Measurements from ENCODE around the gene COL4A6. TPM values are rescaled to one million over a fixed set of nuclear protein-coding genes. Genes with fewer than 3 reads are reported as not detected.
A peak's percentile ranks its signal among the peaks of the same experiment; 100 is the strongest.

COL4A6 gene
- polyA plus RNA-seq, 4 donors = 0.43 to 2.5 TPM; not detected in 2

DNA sequence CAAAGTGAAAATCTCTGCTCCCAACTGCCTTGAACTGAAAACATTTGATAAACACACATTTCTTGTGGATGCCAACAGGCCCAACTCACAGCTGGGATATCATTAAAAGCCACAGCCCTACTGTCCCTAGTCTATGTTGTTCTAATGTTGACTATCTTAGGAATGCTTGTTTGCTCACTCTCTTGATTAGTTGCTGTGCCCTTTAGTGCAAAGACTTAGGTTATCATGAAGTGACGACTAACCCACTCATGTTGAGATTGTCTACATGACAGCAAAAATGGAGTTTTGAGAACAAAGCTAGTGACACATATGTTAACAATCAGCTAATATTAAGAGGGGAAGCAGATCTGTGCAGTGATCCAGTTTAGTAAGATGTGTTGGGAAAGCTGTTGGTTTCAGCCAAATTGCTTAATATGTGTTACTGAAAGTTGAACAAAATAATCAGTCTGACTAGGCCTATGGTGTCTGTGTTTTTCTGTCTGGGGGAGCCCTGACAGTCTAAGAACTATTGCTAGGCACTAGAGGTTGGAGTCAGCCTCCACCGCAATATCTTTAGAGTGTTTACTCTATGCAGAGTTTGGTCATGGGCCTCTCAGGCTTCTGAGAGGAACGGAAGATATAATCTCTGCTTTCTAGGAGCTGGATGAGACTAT is 221.2 kb downstream of the COL4A6 start:
- H3K27me3 ChIP-seq (ENCODE audit: control insufficient read depth in 3 of 3, insufficient read depth in 3 of 3, low read length in 3 of 3) = no peaks in the 10 kb centered on the region
- no peaks in the 10 kb centered on the region for H3K9me3 ChIP-seq (ENCODE audit: control insufficient read depth in 2 of 2, insufficient read depth in 1 of 2, low read depth in 1 of 2, low read length in 1 of 2)
- no peak overlapping the region for H3K4me3 ChIP-seq (ENCODE audit: low read depth in 1 of 3, low read length in 3 of 3)
- 62 to 80% (median 64%) methylated on average over 3 of the region's 3 CpGs for WGBS, 3 donors
- no peaks in the 10 kb centered on the region for H3K36me3 ChIP-seq (ENCODE audit: control insufficient read depth in 3 of 3, insufficient read depth in 2 of 3, low read depth in 1 of 3, low read length in 3 of 3)
- no peak for DNase-seq
- H3K27ac ChIP-seq (ENCODE audit: low read depth in 1 of 3, low read length in 2 of 3) = peak overlapping the region in 1 of 3 donors; percentile 48
- H3K4me1 ChIP-seq (ENCODE audit: control insufficient read depth in 3 of 3, insufficient read depth in 2 of 3, low read depth in 1 of 3, low read length in 2 of 3) = peaks cover 0 to 46% (median 0%) of the 10 kb centered on the region in 3 donors
- FAIRE-seq = no peak

DNA sequence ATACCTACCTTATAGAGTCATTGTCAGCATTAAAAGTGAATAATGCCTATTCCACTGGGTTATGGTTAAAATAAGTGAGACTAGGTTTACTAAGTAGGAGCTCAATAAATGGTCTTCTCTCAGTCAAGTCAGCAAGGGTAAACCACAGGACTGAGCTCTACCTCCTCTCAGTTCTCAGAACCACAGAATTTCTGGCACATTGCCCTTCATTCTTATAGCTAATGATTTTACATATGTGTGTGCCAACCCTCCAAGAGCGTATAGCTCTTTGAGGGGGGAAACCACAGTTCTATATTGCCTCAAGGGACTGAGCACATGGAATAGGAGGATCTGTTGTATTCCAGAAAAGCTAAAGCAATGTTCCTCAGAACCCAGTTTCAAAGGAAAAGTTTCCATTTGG is 221.8 kb downstream of the COL4A6 start:
- no peaks in the 10 kb centered on the region for H3K36me3 ChIP-seq (ENCODE audit: control insufficient read depth in 3 of 3, insufficient read depth in 2 of 3, low read depth in 1 of 3, low read length in 3 of 3)
- no peaks in the 10 kb centered on the region for H3K27me3 ChIP-seq (ENCODE audit: control insufficient read depth in 3 of 3, insufficient read depth in 3 of 3, low read length in 3 of 3)
- peak overlapping the region in 1 of 3 donors; percentile 48 for H3K27ac ChIP-seq (ENCODE audit: low read depth in 1 of 3, low read length in 2 of 3)
- 70 to 87% (median 86%) methylated on average over 1 of the region's 1 CpG for WGBS, 3 donors
- peaks cover 0 to 52% (median 0%) of the 10 kb centered on the region in 3 donors for H3K4me1 ChIP-seq (ENCODE audit: control insufficient read depth in 3 of 3, insufficient read depth in 2 of 3, low read depth in 1 of 3, low read length in 2 of 3)
- no peak for DNase-seq
- no peaks in the 10 kb centered on the region for H3K9me3 ChIP-seq (ENCODE audit: control insufficient read depth in 2 of 2, insufficient read depth in 1 of 2, low read depth in 1 of 2, low read length in 1 of 2)
- FAIRE-seq = no peak
- no peak overlapping the region for H3K4me3 ChIP-seq (ENCODE audit: low read depth in 1 of 3, low read length in 3 of 3)

DNA sequence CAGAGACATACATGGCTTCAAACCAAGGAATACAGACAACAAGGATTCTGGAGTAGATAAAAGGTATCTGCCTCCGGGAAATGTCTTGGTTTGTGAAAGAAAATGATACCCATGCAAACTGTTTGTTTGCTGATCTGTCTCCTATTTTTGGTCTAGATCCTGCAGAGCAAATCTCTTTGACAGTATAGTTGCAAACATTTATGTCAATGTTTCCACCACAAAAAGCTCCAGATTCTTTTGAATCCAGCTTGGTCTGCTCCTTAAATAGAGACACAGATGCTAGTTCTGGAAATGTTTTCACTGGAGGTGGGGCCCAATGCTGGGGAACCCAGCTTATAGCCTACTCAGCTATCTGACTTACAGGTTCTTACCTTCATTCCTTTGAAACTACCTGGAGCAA is 226.9 kb downstream of the COL4A6 start:
- H3K27ac ChIP-seq (ENCODE audit: low read depth in 1 of 3, low read length in 2 of 3) = peak overlapping the region in 1 of 3 donors; percentile 72
- no peak overlapping the region for H3K4me3 ChIP-seq (ENCODE audit: low read depth in 1 of 3, low read length in 3 of 3)
- no peaks in the 10 kb centered on the region for H3K36me3 ChIP-seq (ENCODE audit: control insufficient read depth in 3 of 3, insufficient read depth in 2 of 3, low read depth in 1 of 3, low read length in 3 of 3)
- peaks cover 0 to 40% (median 0%) of the 10 kb centered on the region in 3 donors for H3K4me1 ChIP-seq (ENCODE audit: control insufficient read depth in 3 of 3, insufficient read depth in 2 of 3, low read depth in 1 of 3, low read length in 2 of 3)
- no peaks in the 10 kb centered on the region for H3K9me3 ChIP-seq (ENCODE audit: control insufficient read depth in 2 of 2, insufficient read depth in 1 of 2, low read depth in 1 of 2, low read length in 1 of 2)
- WGBS, 3 donors = 74 to 92% (median 86%) methylated on average over 1 of the region's 1 CpG
- H3K27me3 ChIP-seq (ENCODE audit: control insufficient read depth in 3 of 3, insufficient read depth in 3 of 3, low read length in 3 of 3) = no peaks in the 10 kb centered on the region
- FAIRE-seq (no peak), DNase-seq (no peak)

DNA sequence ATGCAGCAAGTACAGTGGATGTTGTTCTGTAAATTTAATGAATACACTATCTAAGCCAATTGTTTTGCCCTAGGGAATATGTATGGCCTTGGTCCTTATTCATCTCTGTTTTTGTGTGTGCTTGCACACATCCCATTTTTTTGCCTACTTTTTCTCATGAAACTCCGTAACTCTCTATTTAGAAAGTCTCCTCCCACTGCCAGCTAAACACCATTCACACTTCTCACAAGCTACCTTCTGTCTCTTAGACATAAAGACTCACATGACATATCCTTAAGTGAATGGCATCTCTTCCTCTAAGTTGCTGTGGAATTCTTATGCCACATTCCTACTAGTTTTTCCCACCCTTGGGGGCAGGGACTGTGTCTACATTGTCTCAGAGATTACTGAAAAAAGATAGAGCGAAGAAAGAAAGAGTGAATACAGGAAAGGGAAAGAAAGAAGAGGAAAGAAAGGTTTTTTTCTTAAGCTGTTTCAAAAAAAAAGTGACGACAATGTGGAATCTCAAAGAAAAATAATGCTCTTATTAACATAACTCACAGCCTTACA is 229.1 kb downstream of the COL4A6 start:
- Histone ChIP-seq H3K36me3 (ENCODE audit: control insufficient read depth in 3 of 3, insufficient read depth in 2 of 3, low read depth in 1 of 3, low read length in 3 of 3) (no peaks in the 10 kb centered on the region), H3K9me3 (ENCODE audit: control insufficient read depth in 2 of 2, insufficient read depth in 1 of 2, low read depth in 1 of 2, low read length in 1 of 2) (no peaks in the 10 kb centered on the region), H3K4me3 (ENCODE audit: low read depth in 1 of 3, low read length in 3 of 3) (no peak overlapping the region), H3K27ac (ENCODE audit: low read depth in 1 of 3, low read length in 2 of 3) (no peak overlapping the region), H3K4me1 (ENCODE audit: control insufficient read depth in 3 of 3, insufficient read depth in 2 of 3, low read depth in 1 of 3, low read length in 2 of 3) (peaks cover 0 to 23% (median 0%) of the 10 kb centered on the region in 3 donors), H3K27me3 (ENCODE audit: control insufficient read depth in 3 of 3, insufficient read depth in 3 of 3, low read length in 3 of 3) (peaks cover 0 to 1% (median 0%) of the 10 kb centered on the region in 3 donors)
- 77 to 94% (median 89%) methylated on average over 3 of the region's 3 CpGs for WGBS, 3 donors
- no peak for DNase-seq
- no peak for FAIRE-seq

DNA sequence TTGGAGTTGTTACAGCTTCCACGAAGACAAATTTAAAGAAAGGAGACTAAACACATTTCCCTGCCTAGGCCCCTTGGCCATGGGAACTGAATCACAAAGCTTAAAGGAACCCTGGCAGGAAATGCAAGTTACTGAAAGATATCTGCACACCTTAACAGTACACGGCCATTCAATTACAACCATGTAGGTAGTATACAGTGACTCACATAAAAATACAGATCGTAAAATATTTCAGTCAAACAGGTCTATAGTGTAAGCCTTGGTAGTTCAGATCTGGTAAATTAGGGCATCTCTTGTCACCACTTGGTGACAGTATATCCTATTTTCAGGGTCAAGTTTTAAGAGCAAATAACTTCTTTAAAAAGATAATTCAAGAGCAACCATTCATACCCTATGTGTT is 234.7 kb downstream of the COL4A6 start:
- Histone ChIP-seq H3K4me3 (ENCODE audit: low read depth in 1 of 3, low read length in 3 of 3) (no peak overlapping the region), H3K27me3 (ENCODE audit: control insufficient read depth in 3 of 3, insufficient read depth in 3 of 3, low read length in 3 of 3) (peaks cover 0 to 1% (median 0%) of the 10 kb centered on the region in 3 donors), H3K9me3 (ENCODE audit: control insufficient read depth in 2 of 2, insufficient read depth in 1 of 2, low read depth in 1 of 2, low read length in 1 of 2) (no peaks in the 10 kb centered on the region), H3K27ac (ENCODE audit: low read depth in 1 of 3, low read length in 2 of 3) (no peak overlapping the region), H3K36me3 (ENCODE audit: control insufficient read depth in 3 of 3, insufficient read depth in 2 of 3, low read depth in 1 of 3, low read length in 3 of 3) (no peaks in the 10 kb centered on the region), H3K4me1 (ENCODE audit: control insufficient read depth in 3 of 3, insufficient read depth in 2 of 3, low read depth in 1 of 3, low read length in 2 of 3) (no peaks in the 10 kb centered on the region)
- 51 to 57% (median 53%) methylated on average over 3 of the region's 3 CpGs for WGBS, 3 donors
- DNase-seq (no peak), FAIRE-seq (peak; percentile 41)

DNA sequence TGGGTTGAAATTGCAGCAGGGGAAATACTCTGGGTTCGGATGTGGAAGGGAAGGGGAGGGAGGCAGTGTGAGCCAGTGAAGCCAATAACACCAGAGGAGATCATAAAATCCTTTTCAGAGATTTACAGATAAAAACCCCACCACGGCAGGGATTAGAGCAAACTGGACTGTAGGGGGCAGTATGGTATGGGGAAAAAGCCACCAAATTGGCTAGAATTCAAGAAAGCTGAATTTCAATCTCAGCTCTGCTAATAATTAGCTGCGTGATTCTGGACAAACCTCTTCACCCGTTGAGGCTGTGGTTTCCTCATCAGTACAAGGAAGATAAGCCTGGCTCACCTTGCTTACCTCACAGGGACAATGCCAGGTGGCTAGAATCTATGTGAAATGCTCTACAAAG is 238.5 kb downstream of the COL4A6 start:
- DNase-seq (peak; percentile 51 to 67), FAIRE-seq (no peak)
- Histone ChIP-seq H3K27me3 (ENCODE audit: control insufficient read depth in 3 of 3, insufficient read depth in 3 of 3, low read length in 3 of 3) (peaks cover 0 to 1% (median 0%) of the 10 kb centered on the region in 3 donors), H3K27ac (ENCODE audit: low read depth in 1 of 3, low read length in 2 of 3) (no peak overlapping the region), H3K36me3 (ENCODE audit: control insufficient read depth in 3 of 3, insufficient read depth in 2 of 3, low read depth in 1 of 3, low read length in 3 of 3) (no peaks in the 10 kb centered on the region), H3K4me3 (ENCODE audit: low read depth in 1 of 3, low read length in 3 of 3) (no peak overlapping the region), H3K4me1 (ENCODE audit: control insufficient read depth in 3 of 3, insufficient read depth in 2 of 3, low read depth in 1 of 3, low read length in 2 of 3) (no peaks in the 10 kb centered on the region), H3K9me3 (ENCODE audit: control insufficient read depth in 2 of 2, insufficient read depth in 1 of 2, low read depth in 1 of 2, low read length in 1 of 2) (no peaks in the 10 kb centered on the region)
- 2 to 3% (median 2%) methylated on average over 4 of the region's 4 CpGs for WGBS, 3 donors

DNA sequence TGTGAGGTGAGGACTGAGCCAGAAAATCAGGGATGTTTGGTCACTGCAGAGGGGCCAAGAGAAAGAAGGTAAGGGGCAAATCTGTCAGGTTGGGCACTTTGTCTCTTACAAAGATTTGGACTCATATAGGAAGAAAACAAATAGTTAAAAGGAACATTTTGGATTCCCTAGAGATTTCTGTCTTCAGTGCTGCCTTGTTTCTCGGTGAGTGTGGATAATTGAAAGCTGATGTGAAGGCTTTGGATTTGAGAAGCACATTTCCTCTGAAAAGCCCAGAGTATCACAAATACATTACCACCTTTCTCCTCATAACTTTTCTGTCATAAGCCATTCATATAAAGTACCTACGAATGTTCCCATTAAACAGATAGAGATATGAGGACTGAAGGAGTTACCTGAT is 239.2 kb downstream of the COL4A6 start:
- Histone ChIP-seq H3K4me1 (ENCODE audit: control insufficient read depth in 3 of 3, insufficient read depth in 2 of 3, low read depth in 1 of 3, low read length in 2 of 3) (no peaks in the 10 kb centered on the region), H3K9me3 (ENCODE audit: control insufficient read depth in 2 of 2, insufficient read depth in 1 of 2, low read depth in 1 of 2, low read length in 1 of 2) (no peaks in the 10 kb centered on the region), H3K27ac (ENCODE audit: low read depth in 1 of 3, low read length in 2 of 3) (no peak overlapping the region), H3K36me3 (ENCODE audit: control insufficient read depth in 3 of 3, insufficient read depth in 2 of 3, low read depth in 1 of 3, low read length in 3 of 3) (no peaks in the 10 kb centered on the region), H3K4me3 (ENCODE audit: low read depth in 1 of 3, low read length in 3 of 3) (no peak overlapping the region), H3K27me3 (ENCODE audit: control insufficient read depth in 3 of 3, insufficient read depth in 3 of 3, low read length in 3 of 3) (no peaks in the 10 kb centered on the region)
- WGBS, 3 donors = 41 to 69% (median 56%) methylated on average over 2 of the region's 2 CpGs
- no peak for DNase-seq
- no peak for FAIRE-seq

DNA sequence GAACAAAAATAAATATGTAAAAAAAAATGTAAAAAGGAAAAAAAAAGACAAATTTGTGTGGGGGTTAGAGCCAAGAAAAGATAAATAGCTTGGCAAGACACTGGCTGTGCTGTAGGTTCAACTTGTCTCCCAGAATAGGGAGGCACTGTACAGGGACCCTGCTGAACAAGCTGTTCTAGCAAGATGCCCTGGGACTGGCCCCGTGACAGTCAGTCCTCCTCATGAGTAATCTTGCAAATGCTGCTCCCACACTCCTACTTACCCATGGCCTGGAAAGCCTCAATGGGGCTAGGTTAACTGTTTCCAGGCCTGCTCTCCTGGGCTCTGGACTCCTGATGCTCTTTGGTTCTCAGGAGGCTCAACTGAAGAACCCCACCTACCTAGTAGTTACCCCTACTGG is 239.8 kb downstream of the COL4A6 start:
- Histone ChIP-seq H3K4me3 (ENCODE audit: low read depth in 1 of 3, low read length in 3 of 3) (no peak overlapping the region), H3K9me3 (ENCODE audit: control insufficient read depth in 2 of 2, insufficient read depth in 1 of 2, low read depth in 1 of 2, low read length in 1 of 2) (no peaks in the 10 kb centered on the region), H3K27me3 (ENCODE audit: control insufficient read depth in 3 of 3, insufficient read depth in 3 of 3, low read length in 3 of 3) (no peaks in the 10 kb centered on the region), H3K27ac (ENCODE audit: low read depth in 1 of 3, low read length in 2 of 3) (no peak overlapping the region), H3K4me1 (ENCODE audit: control insufficient read depth in 3 of 3, insufficient read depth in 2 of 3, low read depth in 1 of 3, low read length in 2 of 3) (no peaks in the 10 kb centered on the region), H3K36me3 (ENCODE audit: control insufficient read depth in 3 of 3, insufficient read depth in 2 of 3, low read depth in 1 of 3, low read length in 3 of 3) (no peaks in the 10 kb centered on the region)
- DNase-seq = no peak
- 70 to 71% methylated on average over 1 of the region's 1 CpG; no CpG with 5 or more reads in 1 of the 3 donors for WGBS, 3 donors
- no peak for FAIRE-seq

DNA sequence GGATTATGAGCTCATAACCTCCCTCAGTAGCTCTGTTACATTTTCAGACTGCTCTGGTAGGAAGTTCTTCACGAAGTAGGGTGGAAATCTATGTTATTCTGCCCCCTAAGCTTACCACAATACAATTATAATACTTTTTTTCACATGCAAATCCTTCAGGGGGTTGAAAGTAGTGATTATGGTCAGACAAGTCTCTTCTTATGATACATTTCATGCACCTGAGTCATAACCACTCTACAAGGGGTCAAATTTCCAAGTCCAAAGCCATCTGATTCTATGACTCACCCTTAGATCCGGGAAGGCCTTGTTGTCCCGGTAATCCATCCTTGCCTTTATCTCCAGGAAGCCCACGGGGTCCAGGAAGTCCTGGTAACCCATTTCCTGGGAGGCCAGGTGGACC is 251.4 kb downstream of the COL4A6 start:
- H3K4me3 ChIP-seq (ENCODE audit: low read depth in 1 of 3, low read length in 3 of 3) = no peak overlapping the region
- DNase-seq (peak; percentile 38 to 75), FAIRE-seq (no peak)
- no peaks in the 10 kb centered on the region for H3K4me1 ChIP-seq (ENCODE audit: control insufficient read depth in 3 of 3, insufficient read depth in 2 of 3, low read depth in 1 of 3, low read length in 2 of 3)
- no peaks in the 10 kb centered on the region for H3K36me3 ChIP-seq (ENCODE audit: control insufficient read depth in 3 of 3, insufficient read depth in 2 of 3, low read depth in 1 of 3, low read length in 3 of 3)
- H3K27ac ChIP-seq (ENCODE audit: low read depth in 1 of 3, low read length in 2 of 3) = no peak overlapping the region
- 24 to 54% (median 33%) methylated on average over 4 of the region's 4 CpGs for WGBS, 3 donors
- H3K9me3 ChIP-seq (ENCODE audit: control insufficient read depth in 2 of 2, insufficient read depth in 1 of 2, low read depth in 1 of 2, low read length in 1 of 2) = no peaks in the 10 kb centered on the region
- H3K27me3 ChIP-seq (ENCODE audit: control insufficient read depth in 3 of 3, insufficient read depth in 3 of 3, low read length in 3 of 3) = no peaks in the 10 kb centered on the region
